Suprapubic skin (tissue), 3 donors: ENCODE results near the gene DGUOK.

ENCODE experiments used
- CTCF ChIP-seq, 2 donors: fragments of 200-600 bp in 1 of 2; fragments of 450-650 bp in 1 of 2; sonication (generic) in 1 of 2; IDR thresholded peaks; one replicate each; pipeline ENCODE4 v1.5.1; 2016 to 2019; ENCODE audit warnings: antibody characterized with exemption in 2 of 2, mild to moderate bottlenecking in 1 of 2, moderate library complexity in 1 of 2
- EP300 ChIP-seq: sonication (generic); formaldehyde crosslinking; IDR thresholded peaks from one replicate; pipeline ENCODE4 v1.6.1; 2017; ENCODE audit warnings: antibody characterized with exemption

GRCh38 chr2:73970141-73970803 lies 43.6 kb downstream of the DGUOK start:
- TF ChIP-seq CTCF (IDR thresholded peaks at IDR 0.05) (no peak), EP300 (no peak)
